NCI-H1417 treated with DMSO at 0.1 percent for 48 hours (cell line): ENCODE data around the gene FGF9.

Experiments
- DNase-seq: peaks from one replicate; lab custom pipeline; 2025; lab: John Stamatoyannopoulos, UW

FGF9 gene

DNA sequence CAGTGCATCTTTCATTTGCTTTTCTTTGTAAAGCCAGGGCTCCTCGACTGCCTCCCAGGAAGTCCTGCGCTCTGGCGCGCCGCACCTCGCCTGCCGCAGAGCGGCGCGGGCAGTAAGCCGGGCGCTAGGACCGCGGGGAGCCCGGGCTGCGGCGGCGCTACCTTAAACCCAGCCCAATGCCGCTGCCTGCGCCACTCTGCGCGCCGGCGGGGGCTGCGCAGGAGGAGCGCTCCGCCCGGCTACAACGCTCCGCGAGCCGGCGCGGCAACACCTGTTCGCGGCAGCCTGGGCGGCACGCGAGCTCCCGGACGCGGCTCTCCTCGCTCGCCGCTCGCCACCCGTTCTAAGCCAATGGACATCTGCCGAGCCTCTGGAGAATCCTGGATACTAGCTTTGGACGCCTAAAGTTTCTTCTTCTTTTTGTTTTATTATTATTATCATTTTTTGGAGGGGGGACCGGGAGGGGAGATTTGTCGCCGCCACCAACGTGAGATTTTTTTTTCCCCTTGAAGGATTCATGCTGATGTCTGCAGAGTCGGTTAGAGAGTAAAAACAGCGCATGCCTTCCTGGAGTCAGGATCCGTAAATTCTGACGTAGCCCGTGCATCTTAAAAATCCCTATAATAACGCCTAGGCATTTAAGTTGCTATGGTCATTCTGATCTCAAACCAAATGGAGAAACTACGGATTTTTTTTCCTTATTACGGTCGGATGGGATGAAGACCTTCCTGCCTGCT is at the start of gene FGF9:
FGF9 (plus strand) TSS at position 191 of the 737 bp plus-strand sequence. CDS start 840 bp downstream, outside the sequence.
- DNase-seq: no peak

DNA sequence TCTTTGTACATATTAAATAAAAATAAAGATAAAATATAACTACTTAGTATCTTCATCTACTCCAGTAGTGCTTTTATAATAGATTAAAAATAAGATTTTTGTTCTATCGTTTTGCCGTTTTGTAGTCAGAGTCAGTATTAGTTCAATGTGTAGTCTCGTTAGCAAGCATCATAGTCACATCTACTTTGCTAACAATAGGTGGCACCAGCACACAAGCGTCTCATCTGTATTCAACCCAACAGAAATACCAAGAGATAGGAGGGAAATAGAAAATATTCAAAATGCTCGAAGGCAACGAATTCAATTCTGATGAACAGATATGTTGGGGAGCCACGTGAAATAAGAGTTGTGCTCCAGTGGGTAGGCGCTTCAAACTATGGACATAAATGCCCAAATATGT is 45.5 kb upstream of the FGF9 start:
- no peak for DNase-seq

DNA sequence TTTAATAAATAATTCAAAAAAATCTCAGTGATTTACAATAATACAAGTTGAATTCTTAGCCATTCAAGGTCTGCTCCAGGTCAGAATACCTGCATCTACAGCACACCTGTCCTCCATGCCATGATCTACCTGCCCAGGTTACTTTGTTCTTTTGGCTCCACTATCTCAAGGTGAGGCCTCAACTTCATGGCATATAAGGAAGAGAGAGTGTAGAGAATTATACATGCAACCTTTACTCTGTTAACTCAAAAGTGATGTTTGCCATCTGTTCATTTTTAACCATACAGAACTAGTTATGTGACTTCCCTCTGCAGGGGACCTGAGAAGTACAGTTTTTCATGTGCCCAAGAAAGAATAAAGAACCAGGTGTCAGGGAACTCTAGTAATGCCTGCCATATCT is 38.7 kb upstream of the FGF9 start:
- DNase-seq: no peak

DNA sequence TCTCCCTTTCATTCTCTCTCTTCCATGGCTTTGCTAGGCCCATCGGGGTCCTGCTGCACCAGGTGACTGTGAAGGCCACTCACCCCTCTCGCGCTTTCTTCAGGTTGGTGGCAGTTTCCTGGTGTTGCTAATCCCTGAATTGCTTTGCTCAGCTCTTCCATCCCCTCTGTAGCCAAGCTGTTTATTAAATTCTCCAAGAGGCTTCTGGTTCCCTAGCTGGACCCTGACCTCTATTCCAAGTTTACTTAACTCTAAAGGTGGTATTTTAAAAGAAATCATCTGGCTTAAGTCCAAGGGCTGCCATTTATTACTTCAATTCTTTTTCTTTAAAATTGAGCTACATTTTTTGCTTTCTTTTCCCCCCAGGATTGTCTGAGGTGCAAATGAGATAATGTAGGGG is 34.2 kb upstream of the FGF9 start:
- no peak for DNase-seq

DNA sequence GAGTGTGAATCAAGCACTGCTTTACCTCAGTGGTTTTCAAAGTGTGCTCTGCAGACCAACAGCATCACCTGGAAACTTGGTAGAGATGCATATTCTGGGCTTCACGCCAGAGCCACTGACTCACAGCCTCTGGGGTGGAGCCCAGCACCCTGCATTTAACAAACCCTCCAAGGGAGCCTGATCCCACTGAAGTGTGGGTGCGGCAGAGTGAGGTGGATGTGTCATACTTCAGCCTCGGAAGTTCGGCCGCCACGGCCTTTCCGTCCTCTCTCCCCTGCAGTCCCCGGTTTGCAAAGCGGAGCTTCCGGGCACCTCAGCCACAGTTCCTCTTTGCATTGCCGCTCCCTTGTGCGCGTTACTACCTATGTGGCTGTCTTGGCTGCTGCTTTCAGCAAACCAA is 33.6 kb upstream of the FGF9 start:
- no peak for DNase-seq

DNA sequence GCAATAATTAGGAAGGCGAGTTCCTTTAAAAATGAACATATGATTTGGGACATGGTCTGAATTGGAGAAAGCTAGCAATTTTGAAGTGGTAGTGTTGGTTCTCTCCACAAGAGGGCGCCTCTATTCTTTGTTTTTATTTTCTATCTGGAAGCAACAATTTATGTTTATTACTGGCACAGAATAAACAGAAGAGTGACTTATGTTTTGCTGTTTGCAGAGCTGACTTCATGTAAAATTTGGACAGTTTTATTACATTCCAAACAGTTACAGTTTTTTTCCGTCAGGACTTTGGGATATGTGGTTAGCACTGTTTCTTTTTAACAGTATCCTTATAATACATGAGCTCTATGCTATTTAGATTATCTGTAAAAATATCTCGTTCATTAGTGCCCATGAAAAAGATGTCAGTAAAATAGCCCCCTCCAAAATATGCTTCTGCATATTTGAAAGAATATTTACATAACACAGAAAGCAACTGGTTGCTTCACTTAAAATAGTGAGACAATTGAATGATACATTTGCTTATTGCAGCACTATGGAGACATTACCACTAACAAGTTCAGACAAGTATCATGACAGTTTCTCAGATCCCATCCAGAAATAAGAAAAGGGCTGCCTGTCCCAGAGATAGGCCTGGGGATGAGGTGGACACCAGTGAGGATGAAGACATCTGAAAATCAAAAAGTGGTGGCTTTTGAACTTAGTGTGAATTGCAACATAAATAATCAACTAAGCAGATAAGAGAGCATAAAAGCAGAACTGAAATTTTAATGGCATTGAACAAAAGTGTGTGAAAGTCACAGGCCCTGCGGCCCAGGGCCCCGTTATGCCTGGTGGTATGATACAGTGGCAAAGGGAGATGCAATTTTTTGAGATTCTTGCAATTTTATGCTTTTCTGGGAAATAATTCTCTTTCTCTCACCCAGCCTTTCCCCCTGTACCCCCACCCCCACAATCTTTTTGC is 32.3 kb upstream of the FGF9 start:
- DNase-seq: no peak

DNA sequence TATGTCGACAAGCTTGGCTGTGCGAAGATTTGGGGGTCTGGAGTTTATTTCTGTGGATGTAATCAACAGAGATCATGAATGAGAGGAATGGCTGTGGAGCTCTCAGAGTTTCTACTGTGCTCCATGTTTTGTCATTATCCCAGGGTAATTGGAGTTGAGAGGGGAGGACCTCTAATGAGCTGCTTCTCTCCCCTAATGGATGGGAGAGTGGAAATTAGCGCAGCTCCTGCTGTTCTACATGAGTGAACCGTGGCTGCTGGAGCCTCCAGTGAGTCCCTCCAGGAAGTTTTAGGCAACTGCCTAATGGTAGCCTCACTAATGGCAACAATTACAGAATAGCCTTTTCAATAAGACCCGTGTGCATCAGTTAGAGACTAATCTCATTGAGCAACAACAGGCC is 31.3 kb upstream of the FGF9 start:
- DNase-seq: no peak

DNA sequence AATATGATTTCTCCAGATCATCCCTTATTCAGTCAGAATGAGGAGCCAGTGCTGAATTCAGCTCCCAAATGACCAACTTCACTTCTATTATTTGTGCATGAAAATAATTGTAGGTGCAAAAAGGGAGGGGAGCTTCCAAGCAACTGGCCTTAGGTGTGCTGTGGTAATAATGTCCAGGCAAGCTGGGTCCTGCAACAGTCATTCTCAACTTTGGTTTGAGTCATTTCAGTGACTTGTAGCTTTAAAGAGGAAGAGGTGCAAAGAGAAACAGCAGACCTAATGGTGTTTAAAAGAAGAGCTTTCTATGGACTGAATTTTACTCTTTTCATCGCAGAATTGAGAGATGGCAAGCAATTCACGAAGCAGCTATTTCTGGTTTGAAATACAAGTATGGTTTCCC is 29.2 kb upstream of the FGF9 start:
- no peak for DNase-seq

DNA sequence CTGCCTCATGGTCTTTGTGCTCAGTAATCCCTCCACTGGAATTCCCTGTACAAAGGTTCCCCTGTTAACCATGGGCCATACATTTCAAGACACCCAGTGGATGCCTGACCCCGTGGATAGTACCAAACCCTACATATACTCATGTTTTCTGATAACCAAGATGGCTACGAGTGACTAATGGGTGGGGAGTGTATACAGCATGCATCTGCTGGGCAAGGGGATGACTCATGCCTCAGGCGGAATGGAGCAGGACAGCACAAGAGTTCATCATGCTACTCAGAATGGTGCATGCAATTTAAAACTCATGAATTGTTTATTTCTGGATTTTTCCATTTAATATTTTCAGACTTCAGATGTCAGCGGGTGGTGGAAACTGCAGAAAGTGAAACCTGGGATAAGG is 13.3 kb upstream of the FGF9 start:
- DNase-seq: no peak

DNA sequence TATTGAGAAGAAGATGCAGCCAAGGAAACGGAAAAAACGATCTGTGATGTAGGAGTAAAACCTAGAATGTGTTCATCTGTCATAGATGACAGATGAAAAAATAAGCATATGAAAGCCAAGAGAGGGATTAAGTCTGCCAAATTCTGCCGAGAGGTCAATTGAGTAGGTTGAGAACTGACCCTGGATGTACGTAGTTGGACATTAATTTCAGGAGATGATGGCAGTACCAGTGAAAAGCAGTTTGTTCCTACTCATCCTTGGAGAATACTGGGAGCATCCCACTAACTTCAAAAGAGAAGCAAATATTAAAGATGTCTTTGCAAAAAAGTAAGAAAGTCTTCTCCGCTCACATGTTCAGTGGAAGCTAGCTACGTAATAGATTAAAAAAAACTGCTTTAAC is 11.8 kb upstream of the FGF9 start:
- no peak for DNase-seq

DNA sequence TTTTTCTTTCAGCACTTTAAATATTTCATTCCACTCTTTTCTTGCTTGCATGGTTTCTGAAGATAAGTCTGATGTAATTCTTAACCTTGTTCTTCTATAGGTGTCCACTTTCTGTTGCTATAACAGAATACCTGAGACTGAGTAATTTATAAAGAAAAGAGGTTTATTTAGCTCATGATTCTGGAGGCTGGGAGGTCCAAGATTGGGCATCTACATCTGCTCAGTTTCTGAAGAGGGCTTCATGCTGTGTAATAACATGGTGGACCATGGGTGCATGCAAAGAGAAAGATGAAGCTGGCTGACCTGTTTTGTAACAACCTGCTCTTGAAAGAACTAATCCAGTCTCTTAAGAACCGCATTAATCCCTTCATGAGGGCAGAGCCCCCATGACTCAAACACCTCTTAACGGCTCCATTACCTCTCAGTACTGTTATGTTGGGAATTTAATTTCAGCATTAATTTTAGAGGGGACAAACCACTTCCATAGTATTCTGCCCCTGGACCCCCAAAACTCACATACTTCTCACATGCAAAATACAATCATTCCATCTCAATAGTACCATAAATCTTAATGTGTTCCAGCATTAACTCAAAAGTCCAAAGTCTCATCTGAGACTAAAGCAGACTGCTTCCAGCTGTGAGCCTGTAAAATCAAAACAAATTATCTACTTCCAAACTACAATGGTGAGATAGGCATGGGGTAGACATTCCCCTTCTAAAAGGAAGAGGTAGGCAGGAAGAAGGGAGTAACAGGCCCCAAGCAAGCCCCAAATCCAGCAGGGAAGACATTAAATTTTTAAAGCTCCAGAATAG is 9.6 kb upstream of the FGF9 start:
- no peak for DNase-seq

DNA sequence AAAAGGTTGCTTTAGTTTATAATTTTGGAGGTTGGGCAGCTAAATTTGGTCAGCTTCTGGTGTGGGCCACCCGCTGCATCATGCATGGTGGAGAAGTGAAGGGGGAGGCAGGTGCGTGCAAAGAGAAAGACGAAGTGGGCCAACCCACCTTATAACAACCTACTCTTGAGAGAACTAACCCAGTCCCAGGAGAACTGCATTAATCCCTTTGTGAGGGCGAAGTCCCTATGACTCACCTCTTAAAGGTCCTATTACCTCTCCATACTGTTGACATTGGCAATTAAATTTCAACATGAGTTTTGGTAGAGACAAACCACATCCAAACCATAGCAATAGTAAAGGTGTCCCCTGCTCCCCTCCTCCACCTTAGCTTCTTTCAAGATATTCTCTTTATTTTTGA is 7.7 kb upstream of the FGF9 start:
- DNase-seq: no peak

DNA sequence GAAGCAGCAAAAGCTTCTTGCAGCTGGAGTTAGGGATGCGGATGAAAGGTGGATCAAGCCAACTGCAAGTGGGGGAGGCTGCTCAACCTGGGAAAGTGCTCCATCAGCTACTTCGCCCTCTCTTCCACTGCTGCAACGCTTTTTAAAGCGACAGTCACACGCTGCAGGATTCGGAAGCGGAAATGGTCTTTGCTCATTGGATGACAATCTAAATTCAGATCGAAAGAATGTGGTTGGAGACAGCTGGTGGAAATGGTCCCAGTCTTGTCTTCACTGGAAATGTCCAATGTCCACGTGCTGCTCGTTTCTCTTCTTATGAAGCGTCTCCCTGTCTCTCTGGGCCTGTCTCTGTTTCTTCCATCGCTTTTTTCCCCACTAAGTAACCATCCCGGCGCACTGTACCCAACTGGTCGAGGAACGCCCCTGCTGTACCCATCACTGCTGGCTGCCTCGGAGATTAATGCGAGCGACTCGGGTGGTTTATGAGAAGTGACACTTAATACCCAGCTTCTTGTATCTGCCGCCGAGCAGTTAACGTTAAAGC is 2.1 kb upstream of the FGF9 start:
- DNase-seq: no peak

DNA sequence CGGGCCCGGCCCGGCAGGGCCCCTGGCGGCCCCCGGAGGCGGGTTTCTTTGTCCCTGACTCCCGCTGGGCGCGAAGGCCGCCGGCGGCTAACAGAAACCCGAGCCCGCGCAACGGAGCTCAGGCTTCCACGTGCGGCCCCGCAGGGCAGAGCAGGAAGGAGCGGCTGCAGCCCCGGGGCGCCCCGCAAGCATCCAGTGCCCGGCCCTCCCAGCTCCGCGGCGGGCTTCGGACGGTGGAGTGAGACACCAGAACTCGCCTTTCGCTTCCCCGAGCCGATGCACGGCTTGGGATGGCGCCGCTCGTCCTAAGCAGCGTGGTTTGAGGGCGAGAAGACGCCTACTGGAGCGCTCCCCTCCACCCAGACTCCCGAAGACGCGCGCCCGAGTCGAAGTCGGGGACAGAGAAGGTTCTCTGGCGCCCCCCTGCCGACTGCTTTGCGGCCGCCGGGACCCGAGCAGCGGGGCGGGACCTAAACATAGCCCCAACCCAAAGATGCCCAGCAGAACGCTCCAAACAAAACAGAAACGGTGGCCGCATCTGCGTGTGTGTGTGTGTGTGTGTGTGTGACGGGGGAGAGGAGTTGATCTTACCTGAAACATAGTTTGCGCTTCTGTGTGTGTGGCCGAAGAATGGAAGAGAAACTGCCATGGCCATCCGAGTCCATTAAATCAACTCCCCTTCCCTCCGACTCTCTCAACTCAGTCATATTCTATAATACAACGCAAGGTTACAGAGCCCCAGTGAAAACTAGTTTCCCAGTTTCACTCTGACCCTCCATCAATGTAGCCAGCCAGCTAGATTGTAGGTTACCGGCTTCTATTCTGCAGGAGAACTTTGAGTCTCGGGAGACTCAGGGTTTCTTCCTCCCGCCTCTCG is 629 bp upstream of the FGF9 start:
- DNase-seq: no peak

DNA sequence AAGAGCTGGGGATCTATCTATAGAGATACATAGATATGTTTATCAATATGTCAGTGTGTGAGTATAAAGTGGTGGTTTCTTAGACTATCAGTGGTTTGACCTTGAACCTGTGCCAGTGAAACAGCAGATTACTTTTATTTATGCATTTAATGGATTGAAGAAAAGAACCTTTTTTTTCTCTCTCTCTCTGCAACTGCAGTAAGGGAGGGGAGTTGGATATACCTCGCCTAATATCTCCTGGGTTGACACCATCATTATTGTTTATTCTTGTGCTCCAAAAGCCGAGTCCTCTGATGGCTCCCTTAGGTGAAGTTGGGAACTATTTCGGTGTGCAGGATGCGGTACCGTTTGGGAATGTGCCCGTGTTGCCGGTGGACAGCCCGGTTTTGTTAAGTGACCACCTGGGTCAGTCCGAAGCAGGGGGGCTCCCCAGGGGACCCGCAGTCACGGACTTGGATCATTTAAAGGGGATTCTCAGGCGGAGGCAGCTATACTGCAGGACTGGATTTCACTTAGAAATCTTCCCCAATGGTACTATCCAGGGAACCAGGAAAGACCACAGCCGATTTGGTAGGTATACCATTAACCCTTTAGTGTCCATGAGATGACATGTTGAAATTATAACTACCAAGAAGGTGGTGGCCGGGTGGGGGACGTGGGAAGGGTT is 880 bp downstream of the FGF9 start:
- no peak for DNase-seq

DNA sequence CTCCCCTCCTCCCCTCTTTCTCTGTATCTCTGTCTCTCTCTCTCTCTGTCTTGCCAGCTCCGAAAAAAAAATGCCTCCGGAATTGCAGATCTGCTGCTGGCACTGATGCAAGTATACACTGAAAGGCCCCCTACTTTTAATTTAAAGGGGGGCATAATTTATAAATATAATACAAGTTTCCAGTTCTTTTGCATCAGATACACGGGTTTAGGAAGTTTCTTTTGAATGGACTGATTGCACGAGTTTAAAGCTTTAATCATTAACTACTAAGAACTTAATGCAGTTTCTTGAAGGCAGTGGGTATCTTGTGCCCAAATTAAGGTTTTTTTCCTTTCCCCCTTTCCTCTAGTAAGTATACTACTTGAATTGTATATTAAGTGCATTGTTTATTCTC is 1.4 kb downstream of the FGF9 start:
- no peak for DNase-seq

DNA sequence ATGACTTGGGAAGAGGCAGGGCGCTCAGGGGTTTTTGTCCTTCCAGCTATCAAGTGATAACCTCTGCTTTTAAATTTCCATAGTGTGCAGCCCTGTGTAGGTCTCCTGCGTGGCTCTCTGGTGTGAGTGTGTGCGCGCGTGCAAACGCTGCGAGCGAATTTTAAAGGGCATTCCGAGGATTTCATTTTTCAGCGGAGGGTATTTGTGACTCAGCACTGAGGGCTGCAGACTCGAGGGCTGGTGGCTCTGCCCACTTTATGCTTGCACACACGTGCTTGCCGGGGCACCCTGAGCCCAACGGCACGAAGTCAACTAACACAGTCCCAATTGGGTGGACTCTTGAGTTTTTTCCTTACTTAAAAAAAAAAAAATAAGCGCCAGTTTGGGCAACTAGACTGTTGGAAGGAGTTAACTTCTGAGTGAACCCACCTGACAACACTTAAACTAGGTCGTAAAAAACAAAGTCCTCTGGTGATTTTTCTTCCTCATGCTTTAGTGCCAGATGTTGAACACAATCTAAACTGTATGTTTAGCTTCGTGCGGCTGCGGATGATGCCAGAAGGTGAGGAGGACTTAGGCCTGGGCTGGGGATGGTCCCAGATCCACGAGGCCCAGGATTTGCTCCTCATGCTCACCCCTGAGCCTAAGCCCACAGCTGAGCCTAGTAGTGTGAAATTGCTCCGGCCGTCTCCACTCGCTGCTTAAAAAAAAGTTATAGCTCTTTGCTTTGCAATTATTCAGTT is 2.1 kb downstream of the FGF9 start:
- no peak for DNase-seq

DNA sequence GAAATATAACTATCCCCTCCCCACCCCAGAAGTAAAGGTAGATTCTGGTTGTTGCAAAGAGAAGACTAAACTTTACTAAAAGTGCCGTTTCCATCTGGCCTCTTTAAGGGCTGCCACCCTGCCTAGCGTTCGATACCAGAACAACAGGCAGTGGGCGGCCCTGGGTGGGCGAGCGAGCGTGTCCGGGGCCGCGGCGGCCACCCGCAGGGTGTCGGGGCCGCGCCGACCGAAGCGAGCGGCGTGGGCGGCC is 2.6 kb downstream of the FGF9 start:
- DNase-seq: no peak

DNA sequence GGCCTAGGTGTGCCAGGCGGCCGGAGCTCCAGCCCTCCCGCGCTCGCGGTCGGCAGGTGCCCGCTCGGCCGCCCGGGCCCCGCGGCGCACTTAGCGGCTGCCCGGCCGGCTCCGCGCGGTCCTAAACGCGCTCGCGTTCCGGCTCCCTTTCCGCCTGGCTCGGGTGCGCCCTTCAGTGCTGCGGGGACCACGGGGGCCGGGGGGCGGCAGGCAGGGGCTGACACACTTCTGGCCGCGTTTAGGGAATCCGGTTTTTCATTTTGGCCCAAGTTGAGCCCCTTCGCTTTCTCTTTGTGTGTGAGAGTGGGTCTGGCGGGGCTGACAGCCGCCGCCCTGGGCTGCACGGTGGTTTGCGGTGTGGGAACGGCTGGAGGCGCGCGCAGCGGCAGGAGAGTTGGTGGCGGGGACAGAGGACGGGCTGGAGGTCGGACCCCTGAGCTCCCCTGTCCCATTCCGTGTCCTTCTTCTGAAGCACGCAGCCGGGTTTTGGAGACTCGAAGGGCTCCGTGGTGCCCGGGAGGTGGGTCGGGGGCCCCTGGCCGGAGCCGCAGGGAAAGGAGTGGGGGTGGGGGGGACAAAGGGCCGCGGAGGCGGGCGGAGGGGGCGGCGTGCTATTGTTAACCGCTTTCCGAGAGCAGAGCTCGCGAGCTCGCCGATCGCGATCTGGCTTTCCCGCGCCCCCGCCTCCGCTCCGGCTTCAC is 3.1 kb downstream of the FGF9 start:
- DNase-seq: no peak
